CD4-positive, alpha-beta T cell treated with Interleukin-15 for 4 hours (primary cell): ENCODE data around the gene GJC2.

Experiments
- DNase-seq: peaks from one replicate; pipeline ENCODE4 v3.0.0-alpha.2; 2020; ENCODE audit warnings: low spot score

GJC2 gene

GRCh38 chr1:228158151-228159007, 8.6 kb downstream of the GJC2 start:
- DNase-seq: no peak

- DNase-seq: no peak
Measured at GRCh38 chr1:228159008-228159665, 9.4 kb downstream of the GJC2 start.

- DNase-seq: no peak
Measured at GRCh38 chr1:228160201-228160761, 10.6 kb downstream of the GJC2 start.

- no peak for DNase-seq
Measured at GRCh38 chr1:228161362-228161761, 11.6 kb downstream of the GJC2 start.

- no peak for DNase-seq
Measured at GRCh38 chr1:228161866-228162265, 12.1 kb downstream of the GJC2 start.

- no peak for DNase-seq
Measured at GRCh38 chr1:228162286-228163006, 12.7 kb downstream of the GJC2 start.

- no peak for DNase-seq
Measured at GRCh38 chr1:228163007-228163753, 13.4 kb downstream of the GJC2 start.

- DNase-seq: no peak
Measured at GRCh38 chr1:228163776-228164519, 14.2 kb downstream of the GJC2 start.

GRCh38 chr1:228164561-228165371, 15.0 kb downstream of the GJC2 start:
- DNase-seq: no peak

- DNase-seq: peak; percentile 100
Measured at GRCh38 chr1:228165372-228166169, 15.8 kb downstream of the GJC2 start, which contains the start of gene IBA57. Gene IBA57 (plus strand): TSS chr1:228165804. CDS start chr1:228165817, 13 bp downstream.

- peak; percentile 60 for DNase-seq
Measured at GRCh38 chr1:228166170-228166936, 16.6 kb downstream of the GJC2 start.

- DNase-seq: no peak
Measured at GRCh38 chr1:228168563-228169270, 19.0 kb downstream of the GJC2 start.

GRCh38 chr1:228169345-228169744, 19.6 kb downstream of the GJC2 start:
- DNase-seq: no peak

- no peak for DNase-seq
Measured at GRCh38 chr1:228170666-228171065, 20.9 kb downstream of the GJC2 start.

GRCh38 chr1:228171221-228171891, 21.6 kb downstream of the GJC2 start:
- no peak for DNase-seq

- no peak for DNase-seq
Measured at GRCh38 chr1:228172591-228173527, 23.1 kb downstream of the GJC2 start.
